H1 (cell line): ENCODE results near the gene SEMA3E. TPM values are rescaled to one million over a fixed set of nuclear protein-coding genes. Genes with fewer than 3 reads are reported as not detected.

Experiments used
- CTCF ChIA-PET: fragments of 300-600 bp; sonication (Branson Sonifier 250); formaldehyde crosslinking; loops from one replicate; lab custom pipeline; 2021; ENCODE audit not compliant: partially characterized antibody; lab: Charles Lee
- POLR2A ChIA-PET: fragments of 300-600 bp; sonication (Branson Sonifier 250); formaldehyde crosslinking; loops from one replicate; lab custom pipeline; 2021; ENCODE audit warnings: inconsistent platforms; ENCODE audit not compliant: partially characterized antibody; lab: Charles Lee
- DNase-seq, 2 experiments: peaks; one replicate each; pipeline versions ENCODE4 v3.0.0 to v3.0.0-alpha.2; 2010 to 2022; ENCODE audit warnings: low spot score in 2 of 2, low read depth in 1 of 2, mixed read lengths in 1 of 2
- FAIRE-seq: peaks from 2 replicates; lab custom pipeline; 2011; peaks lifted over from hg19 to GRCh38; lab: Jason Lieb, UNC
- H2AFZ ChIP-seq: 2 replicates; pipeline ENCODE4 v1.8.1; 2012; ENCODE audit warnings: low read length, inconsistent platforms
- H2AK5ac ChIP-seq: 2 replicates; pipeline ENCODE4 v1.6.1; 2013; ENCODE audit warnings: low read depth, low read length
- H2BK120ac ChIP-seq: replicated peaks from 2 replicates; pipeline ENCODE3; 2013; ENCODE audit warnings: low read depth, low read length, inconsistent platforms
- H2BK12ac ChIP-seq: 2 replicates; pipeline ENCODE4 v1.6.1; 2013; ENCODE audit warnings: low read depth, low read length
- H2BK15ac ChIP-seq: 2 replicates; pipeline ENCODE4 v1.6.1; 2013; ENCODE audit warnings: low read length
- H2BK20ac ChIP-seq: 2 replicates; pipeline ENCODE4 v1.6.1; 2013; ENCODE audit warnings: low read length
- H2BK5ac ChIP-seq: 2 replicates; pipeline ENCODE4 v1.6.1; 2013; ENCODE audit warnings: low read depth, low read length
- H3K14ac ChIP-seq: 2 replicates; pipeline ENCODE4 v1.6.1; 2013; ENCODE audit warnings: inconsistent platforms; ENCODE audit not compliant: insufficient read length
- H3K18ac ChIP-seq: 2 replicates; pipeline ENCODE4 v1.6.1; 2013; ENCODE audit warnings: low read length; ENCODE audit errors: extremely low read depth
- H3K23ac ChIP-seq: 2 replicates; pipeline ENCODE4 v1.6.1; 2013; ENCODE audit warnings: inconsistent platforms; ENCODE audit not compliant: insufficient read length
- H3K23me2 ChIP-seq: 2 replicates; pipeline ENCODE4 v1.6.1; 2013; ENCODE audit warnings: low read depth, low read length
- H3K27ac ChIP-seq: 2 replicates; pipeline ENCODE4 v1.6.1; 2011; ENCODE audit warnings: low read depth, low read length, inconsistent platforms
- H3K27me3 ChIP-seq, 4 experiments: replicated peaks in 1 of 4; 1 replicate in 1 of 4; 2 replicates in 3 of 4; pipeline versions ENCODE4 v1.6.1 to v1.8.1; 2011 to 2013; ENCODE audit warnings: low read length in 3 of 4, mild to moderate bottlenecking in 3 of 4, inconsistent platforms in 2 of 4, mixed read lengths in 2 of 4, moderate library complexity in 1 of 4; ENCODE audit not compliant: control insufficient read depth in 3 of 4, insufficient read depth in 3 of 4; ENCODE audit errors: extremely low read depth in 1 of 4
- H3K36me3 ChIP-seq, 4 experiments: 2 replicates each; pipeline versions ENCODE4 v1.6.1 to v1.8.1; 2011 to 2013; ENCODE audit warnings: mild to moderate bottlenecking in 4 of 4, low read length in 3 of 4, moderate library complexity in 2 of 4, control low read depth in 1 of 4, inconsistent platforms in 1 of 4; ENCODE audit not compliant: insufficient read depth in 4 of 4, control insufficient read depth in 2 of 4
- H3K4ac ChIP-seq: replicated peaks from 2 replicates; pipeline ENCODE3; 2013; ENCODE audit warnings: low read length, low read depth, mixed read lengths, inconsistent platforms; ENCODE audit not compliant: insufficient read length
- H3K4me1 ChIP-seq, 4 experiments: replicated peaks in 1 of 4; 1 replicate in 1 of 4; 2 replicates in 3 of 4; pipeline versions ENCODE4 v1.6.1 to v1.8.1; 2011 to 2013; ENCODE audit warnings: low read length in 3 of 4, inconsistent platforms in 2 of 4, mixed read lengths in 1 of 4; ENCODE audit not compliant: insufficient read depth in 4 of 4, control insufficient read depth in 3 of 4
- H3K4me2 ChIP-seq, 2 experiments: 2 replicates each; pipeline versions ENCODE4 v1.6.1 to v1.8.1; 2011 to 2013; ENCODE audit warnings: low read depth in 2 of 2, low read length in 2 of 2, control low read depth in 1 of 2, inconsistent platforms in 1 of 2, mild to moderate bottlenecking in 1 of 2; ENCODE audit not compliant: insufficient read depth in 1 of 2
- H3K4me3 ChIP-seq, 4 experiments: fragments of 200-600, 300-600 bp in 1 of 4; sonication (generic), shearing (Covaris generic), sonication (Bioruptor Twin) in 1 of 4; 2 replicates each; pipeline versions ENCODE4 v1.5.1 to v1.8.1; 2011 to 2016; ENCODE audit warnings: low read length in 4 of 4, low read depth in 3 of 4, control low read depth in 2 of 4, inconsistent platforms in 2 of 4, mild to moderate bottlenecking in 2 of 4, mixed read lengths in 1 of 4, moderate library complexity in 1 of 4; ENCODE audit not compliant: insufficient read depth in 2 of 4; ENCODE audit errors: extremely low read depth in 1 of 4
- H3K56ac ChIP-seq: replicated peaks from 2 replicates; pipeline ENCODE3; 2013; ENCODE audit warnings: low read depth, mild to moderate bottlenecking, mixed read lengths, low read length, inconsistent platforms; ENCODE audit not compliant: insufficient read length
- H3K79me1 ChIP-seq: 2 replicates; pipeline ENCODE4 v1.6.1; 2013; ENCODE audit warnings: low read depth, low read length, control low read depth
- H3K79me2 ChIP-seq, 2 experiments: 2 replicates each; pipeline versions ENCODE4 v1.6.1 to v1.8.1; 2012 to 2013; ENCODE audit warnings: low read length in 2 of 2, mild to moderate bottlenecking in 2 of 2, inconsistent platforms in 1 of 2; ENCODE audit not compliant: insufficient read depth in 2 of 2, control insufficient read depth in 1 of 2
- H3K9ac ChIP-seq, 4 experiments: replicated peaks in 1 of 4; 1 replicate in 1 of 4; 2 replicates in 3 of 4; pipeline versions ENCODE4 v1.6.1 to v1.8.1; 2011 to 2013; ENCODE audit warnings: low read depth in 3 of 4, low read length in 3 of 4, control low read depth in 2 of 4, mild to moderate bottlenecking in 2 of 4, moderate library complexity in 2 of 4, inconsistent platforms in 1 of 4; ENCODE audit errors: extremely low read depth in 1 of 4
- H3K9me3 ChIP-seq, 2 experiments: 2 replicates each; pipeline versions ENCODE4 v1.6.1 to v1.8.1; 2012 to 2013; ENCODE audit warnings: mild to moderate bottlenecking in 2 of 2, moderate library complexity in 2 of 2, control low read depth in 1 of 2, inconsistent platforms in 1 of 2, low read depth in 1 of 2, low read length in 1 of 2, mixed read lengths in 1 of 2; ENCODE audit not compliant: insufficient read depth in 2 of 2
- H4K20me1 ChIP-seq, 2 experiments: replicated peaks in 1 of 2; 2 replicates each; pipeline versions ENCODE3 to v1.8.1; 2011 to 2013; ENCODE audit warnings: inconsistent platforms in 2 of 2, low read length in 2 of 2, mild to moderate bottlenecking in 1 of 2; ENCODE audit not compliant: insufficient read depth in 2 of 2, control insufficient read depth in 1 of 2
- H4K5ac ChIP-seq: 2 replicates; pipeline ENCODE4 v1.6.1; 2013; ENCODE audit warnings: low read length, low read depth, mixed read lengths, inconsistent platforms; ENCODE audit not compliant: insufficient read length
- H4K8ac ChIP-seq: 2 replicates; pipeline ENCODE4 v1.8.0; 2013; ENCODE audit warnings: mild to moderate bottlenecking, moderate library complexity, low read length, inconsistent platforms; ENCODE audit not compliant: insufficient read depth; ENCODE audit errors: extremely low read depth
- H4K91ac ChIP-seq: replicated peaks from 2 replicates; pipeline ENCODE3; 2013; ENCODE audit warnings: low read length, mixed read lengths, inconsistent platforms; ENCODE audit not compliant: insufficient read length
- ASH2L ChIP-seq: fragments of 200-600, 300-600 bp; sonication (generic); IDR thresholded peaks from one replicate; pipeline ENCODE4 v1.7.1; 2017; ENCODE audit warnings: low read length
- BCL11A ChIP-seq, 2 experiments: IDR thresholded peaks; one replicate each; pipeline ENCODE4 v1.6.1; 2011; ENCODE audit warnings: low read depth in 2 of 2, low read length in 2 of 2, mild to moderate bottlenecking in 2 of 2
- BRCA1 ChIP-seq: IDR thresholded peaks from 2 replicates; pipeline ENCODE4 v1.6.1; 2012; ENCODE audit warnings: low read depth, low read length, improper control_type of control experiment
- CBX5 ChIP-seq: fragments of 300-800, 300-1000 bp; sonication (generic); IDR thresholded peaks from 2 replicates; pipeline ENCODE4 v1.7.1; 2016; ENCODE audit warnings: antibody characterized with exemption, low read length, low read depth
- CEBPB ChIP-seq: IDR thresholded peaks from 2 replicates; pipeline ENCODE4 v1.6.1; 2012; ENCODE audit warnings: low read depth, low read length
- CTBP2 ChIP-seq: IDR thresholded peaks from 2 replicates; pipeline ENCODE4 v1.7.0; 2011; ENCODE audit warnings: borderline replicate concordance, mild to moderate bottlenecking, moderate library complexity, mixed read lengths, low read length; ENCODE audit not compliant: insufficient read depth, insufficient read length
- EGR1 ChIP-seq: IDR thresholded peaks from 2 replicates; pipeline ENCODE4 v1.6.1; 2011; ENCODE audit warnings: low read depth, low read length, borderline replicate concordance
- EP300 ChIP-seq, 2 experiments: IDR thresholded peaks; 1 replicate in 1 of 2; 2 replicates in 1 of 2; pipeline ENCODE4 v1.6.1; 2011 to 2012; ENCODE audit warnings: low read depth in 2 of 2, low read length in 2 of 2, mild to moderate bottlenecking in 2 of 2, borderline replicate concordance in 1 of 2, inconsistent platforms in 1 of 2, moderate library complexity in 1 of 2
- EZH2 ChIP-seq: fragments of 200-600 bp; sonication (generic); IDR thresholded peaks from 2 replicates; pipeline ENCODE4 v1.7.1; 2012; ENCODE audit warnings: low read depth, mild to moderate bottlenecking, moderate library complexity, low read length, inconsistent platforms; ENCODE audit not compliant: severe bottlenecking
- JUN ChIP-seq: IDR thresholded peaks from 2 replicates; pipeline ENCODE4 v1.6.1; 2011; ENCODE audit warnings: low read depth, mild to moderate bottlenecking, improper control_type of control experiment, low read length
- POLR2AphosphoS5 ChIP-seq: IDR thresholded peaks from 2 replicates; pipeline ENCODE4 v1.6.1; 2011; ENCODE audit warnings: low read depth, low read length
- RNF2 ChIP-seq: fragments of 200-900, 300-1000 bp; sonication (generic); IDR thresholded peaks from 2 replicates; pipeline ENCODE4 v1.7.1; 2016; ENCODE audit warnings: borderline replicate concordance, low read depth, mild to moderate bottlenecking, antibody characterized with exemption, low read length; ENCODE audit not compliant: poor library complexity, severe bottlenecking; ENCODE audit errors: missing control alignments
- SP1 ChIP-seq: IDR thresholded peaks from 2 replicates; pipeline ENCODE4 v1.6.1; 2011; ENCODE audit warnings: low read depth, low read length
- WGBS, 2 experiments: shearing (Covaris generic) in 1 of 2; methylation state at CpG; one replicate each; pipeline versions ENCODE4 v1.1.6 to v1.1.7; 2013 to 2015; ENCODE audit warnings: low lambda C conversion rate in 2 of 2, mixed read lengths in 2 of 2, inconsistent platforms in 1 of 2, low coverage in 1 of 2, missing lambda C conversion rate in 1 of 2; ENCODE audit not compliant: insufficient replicate concordance in 2 of 2, insufficient coverage in 1 of 2, insufficient read length in 1 of 2; ENCODE audit errors: extremely low coverage in 1 of 2, missing lambda C conversion rate in 1 of 2; 5-methylcytosine and 5-hydroxymethylcytosine counted together
- polyA plus RNA-seq, 7 experiments: library from polyadenylated mRNA; depleted of rRNA in 3 of 7; stranded (reverse) in 5 of 7; unstranded in 2 of 7; fragments of >200 nt in 5 of 7; fragments of 200-250 nt in 2 of 7; gene quantifications; 1 replicate in 5 of 7; 2 replicates in 1 of 7; 4 replicates in 1 of 7; pipeline versions ENCODE4 v1.2.1 to v1.2.3, GENCODE V29; 2011 to 2013; ENCODE audit warnings: missing spikeins in 2 of 7, mixed read lengths in 2 of 7
- total RNA-seq: library from RNA; stranded (reverse); fragmentation: NEBNext Ultra II Directional; extraction: Animal tissue kit (Norgen Biotek cat#: 25700); gene quantifications from 2 replicates; pipeline ENCODE4 v1.2.1, GENCODE V29; 2021
- TF ChIP-seq, protein P1 (sequence below): IDR thresholded peaks from 2 replicates; pipeline ENCODE4 v1.6.1; 2011; ENCODE audit warnings: low read depth, mild to moderate bottlenecking, low read length; ENCODE audit not compliant: insufficient read depth

The SEMA3E gene
- total and polyA plus RNA-seq, 2 of the 8 experiments (the other 6 are each of a cell fraction or from before 2014, with no cell fraction given) = 0.93 to 0.94 TPM

DNA sequence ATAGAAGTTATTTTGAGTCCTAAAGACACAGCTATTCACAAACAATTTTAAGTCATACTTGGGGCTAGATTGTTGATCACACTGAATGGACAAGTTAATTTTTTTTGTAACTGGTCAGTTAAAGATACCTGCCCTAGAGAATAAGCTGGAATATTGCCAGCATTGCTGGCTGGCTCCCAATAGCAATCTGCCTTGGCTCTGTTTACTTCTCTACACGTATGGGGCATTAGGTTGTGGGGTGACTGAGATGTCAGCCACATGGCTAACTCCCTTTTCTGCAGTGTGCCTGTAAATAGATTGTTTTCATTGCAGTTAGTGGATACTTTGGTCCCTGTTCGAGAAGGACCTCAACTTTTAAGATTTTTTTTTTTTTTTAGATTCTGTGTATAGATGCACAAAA is 128.2 kb downstream of the SEMA3E start:
- Histone ChIP-seq H3K9ac (no peak overlapping the region), H4K8ac (no peak overlapping the region), H3K79me2 (no peaks in the 10 kb centered on the region), H3K27me3 (no peaks in the 10 kb centered on the region), H2BK12ac (no peak overlapping the region), H3K4me3 (no peak overlapping the region), H3K23me2 (no peaks in the 10 kb centered on the region), H2AK5ac (no peak overlapping the region), H3K56ac (no peak overlapping the region), H3K4ac (no peak overlapping the region), H2BK120ac (no peak overlapping the region), H3K23ac (no peak overlapping the region), H4K5ac (no peak overlapping the region), H3K14ac (no peak overlapping the region), H3K4me2 (no peak overlapping the region), H2BK20ac (no peak overlapping the region), H3K9me3 (no peaks in the 10 kb centered on the region), H3K36me3 (no peaks in the 10 kb centered on the region), H3K4me1 (peaks cover 0 to 5% (median 0%) of the 10 kb centered on the region in 4 experiments; a peak in 2 of 7 replicates), H4K20me1 (no peaks in the 10 kb centered on the region), H2BK5ac (no peak overlapping the region), H3K18ac (no peak overlapping the region), H2AFZ (no peak overlapping the region), H4K91ac (no peak overlapping the region), H2BK15ac (no peak overlapping the region), H3K27ac (no peak overlapping the region), H3K79me1 (no peaks in the 10 kb centered on the region)
- 39% methylated on average over 2 of the region's 2 CpGs; no CpG with 5 or more reads in 1 of the 2 experiments for WGBS, 2 experiments
- FAIRE-seq (no peak), DNase-seq (no peak)
- CTCF ChIA-PET = interaction anchor here (1.1 kb wide), 1 partner anchor 135 kb away, joined by 4 read pairs; no protein-coding TSS in a partner anchor
- POLR2A ChIA-PET = no interaction called here
- no peak for TF ChIP-seq EGR1
- no peak for TF ChIP-seq SP1
- no peak for TF ChIP-seq BRCA1
- TF ChIP-seq POLR2AphosphoS5 = no peak
- TF ChIP-seq CBX5 = no peak
- TF ChIP-seq EZH2 = no peak
- TF ChIP-seq ASH2L = no peak
- TF ChIP-seq CTBP2 = no peak
- TF ChIP-seq JUN = no peak
- TF ChIP-seq, protein P1, sequence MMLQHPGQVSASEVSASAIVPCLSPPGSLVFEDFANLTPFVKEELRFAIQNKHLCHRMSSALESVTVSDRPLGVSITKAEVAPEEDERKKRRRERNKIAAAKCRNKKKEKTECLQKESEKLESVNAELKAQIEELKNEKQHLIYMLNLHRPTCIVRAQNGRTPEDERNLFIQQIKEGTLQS = no peak
- no peak for TF ChIP-seq BCL11A (IDR thresholded peaks at IDR 0.05; ENCODE audit: low read depth in 2 of 2, low read length in 2 of 2)
- TF ChIP-seq RNF2 = no peak
- TF ChIP-seq CEBPB = no peak
- TF ChIP-seq EP300 (IDR thresholded peaks at IDR 0.05; ENCODE audit: borderline replicate concordance in 1 of 2, low read depth in 2 of 2, low read length in 2 of 2) = no peak
